SU-DHL-6 (cell line): ENCODE data around the gene SLC19A2.

Experiments
- EZH2phosphoT487 ChIP-seq: fragments of 200-600 bp; sonication (generic), shearing (Covaris generic); conservative IDR thresholded peaks from 2 replicates; pipeline ENCODE4 v1.6.1; 2018; ENCODE audit warnings: mild to moderate bottlenecking, antibody characterized with exemption, low read length, moderate library complexity, mixed read lengths
- TF ChIP-seq, protein P1 (sequence below): fragments of 200-600 bp; sonication (generic); IDR thresholded peaks from one replicate; pipeline ENCODE4 v1.5.1; 2017; ENCODE audit warnings: antibody characterized with exemption, mild to moderate bottlenecking, low read length, moderate library complexity; ENCODE audit not compliant: insufficient read depth, poor library complexity, severe bottlenecking

- TF ChIP-seq, protein P1, sequence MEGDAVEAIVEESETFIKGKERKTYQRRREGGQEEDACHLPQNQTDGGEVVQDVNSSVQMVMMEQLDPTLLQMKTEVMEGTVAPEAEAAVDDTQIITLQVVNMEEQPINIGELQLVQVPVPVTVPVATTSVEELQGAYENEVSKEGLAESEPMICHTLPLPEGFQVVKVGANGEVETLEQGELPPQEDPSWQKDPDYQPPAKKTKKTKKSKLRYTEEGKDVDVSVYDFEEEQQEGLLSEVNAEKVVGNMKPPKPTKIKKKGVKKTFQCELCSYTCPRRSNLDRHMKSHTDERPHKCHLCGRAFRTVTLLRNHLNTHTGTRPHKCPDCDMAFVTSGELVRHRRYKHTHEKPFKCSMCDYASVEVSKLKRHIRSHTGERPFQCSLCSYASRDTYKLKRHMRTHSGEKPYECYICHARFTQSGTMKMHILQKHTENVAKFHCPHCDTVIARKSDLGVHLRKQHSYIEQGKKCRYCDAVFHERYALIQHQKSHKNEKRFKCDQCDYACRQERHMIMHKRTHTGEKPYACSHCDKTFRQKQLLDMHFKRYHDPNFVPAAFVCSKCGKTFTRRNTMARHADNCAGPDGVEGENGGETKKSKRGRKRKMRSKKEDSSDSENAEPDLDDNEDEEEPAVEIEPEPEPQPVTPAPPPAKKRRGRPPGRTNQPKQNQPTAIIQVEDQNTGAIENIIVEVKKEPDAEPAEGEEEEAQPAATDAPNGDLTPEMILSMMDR, result no peak
- TF ChIP-seq EZH2phosphoT487, result no peak
Observed at GRCh38 chr1:169527451-169528214, 41.9 kb upstream of the SLC19A2 start.
